Measurements from ENCODE around the gene RUNDC3A.
"Not testable (repeated sequence)": the region's sequence is repeated elsewhere in the genome, so short reads cannot be mapped to it uniquely, and the experiment has no call there.

RUNDC3A gene

GRCh38 chr17:44361292-44362260 lies 53.2 kb downstream of the RUNDC3A start:
- DNase-seq = no peak

DNA sequence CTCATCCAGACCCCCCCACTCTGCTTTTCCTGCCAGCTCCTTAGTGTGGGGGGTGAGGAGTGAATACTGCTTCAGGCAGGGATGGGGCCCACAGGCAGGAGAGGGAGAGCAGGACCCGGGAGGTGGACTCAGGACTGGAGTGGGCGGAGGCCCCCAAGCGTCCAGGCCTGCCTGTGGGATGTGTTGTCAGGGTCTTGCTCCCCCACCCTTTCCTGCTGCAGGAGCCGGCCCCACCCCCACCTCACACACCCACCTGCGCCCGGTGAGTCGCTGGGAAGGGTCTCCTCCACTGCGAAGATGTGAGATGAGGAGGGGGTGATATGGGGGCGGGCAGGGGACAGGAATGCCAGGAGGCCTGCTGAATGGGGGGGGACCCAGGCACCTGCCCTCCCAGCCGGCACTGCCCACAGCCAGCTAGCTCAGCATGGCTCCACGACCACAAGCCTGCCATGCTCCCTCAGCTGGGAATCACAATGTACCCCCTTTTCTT lies 54.1 kb downstream of the RUNDC3A start:
- DNase-seq = no peak

GRCh38 chr17:44362949-44363612 lies 54.7 kb downstream of the RUNDC3A start:
- DNase-seq = no peak

GRCh38 chr17:44363613-44364159 lies 55.3 kb downstream of the RUNDC3A start, which contains the start of gene FAM171A2:
FAM171A2 (minus strand) TSS chr17:44363853; CDS start chr17:44363714, 139 bp downstream.
- DNase-seq = peak; percentile 56

DNA sequence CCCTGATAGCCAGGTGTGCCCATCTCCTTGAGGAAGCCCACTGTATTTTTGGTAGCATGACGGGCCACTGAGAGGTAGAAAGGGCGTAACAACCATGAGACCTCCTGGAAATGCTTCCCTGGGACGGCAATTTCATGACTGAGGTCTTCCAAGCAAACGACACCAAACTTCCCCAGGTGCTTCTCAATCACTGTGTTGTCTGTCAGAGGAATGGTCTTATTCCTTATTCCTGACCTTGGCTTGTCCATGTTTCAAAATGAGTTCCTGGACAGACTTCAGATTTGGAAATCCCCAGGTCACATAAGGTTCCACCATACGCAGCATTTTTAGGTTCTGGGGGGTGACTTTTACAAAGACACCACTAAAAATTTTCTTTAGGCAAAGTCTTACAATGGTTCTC lies 56.6 kb downstream of the RUNDC3A start:
- DNase-seq = not testable (repeated sequence)

DNA sequence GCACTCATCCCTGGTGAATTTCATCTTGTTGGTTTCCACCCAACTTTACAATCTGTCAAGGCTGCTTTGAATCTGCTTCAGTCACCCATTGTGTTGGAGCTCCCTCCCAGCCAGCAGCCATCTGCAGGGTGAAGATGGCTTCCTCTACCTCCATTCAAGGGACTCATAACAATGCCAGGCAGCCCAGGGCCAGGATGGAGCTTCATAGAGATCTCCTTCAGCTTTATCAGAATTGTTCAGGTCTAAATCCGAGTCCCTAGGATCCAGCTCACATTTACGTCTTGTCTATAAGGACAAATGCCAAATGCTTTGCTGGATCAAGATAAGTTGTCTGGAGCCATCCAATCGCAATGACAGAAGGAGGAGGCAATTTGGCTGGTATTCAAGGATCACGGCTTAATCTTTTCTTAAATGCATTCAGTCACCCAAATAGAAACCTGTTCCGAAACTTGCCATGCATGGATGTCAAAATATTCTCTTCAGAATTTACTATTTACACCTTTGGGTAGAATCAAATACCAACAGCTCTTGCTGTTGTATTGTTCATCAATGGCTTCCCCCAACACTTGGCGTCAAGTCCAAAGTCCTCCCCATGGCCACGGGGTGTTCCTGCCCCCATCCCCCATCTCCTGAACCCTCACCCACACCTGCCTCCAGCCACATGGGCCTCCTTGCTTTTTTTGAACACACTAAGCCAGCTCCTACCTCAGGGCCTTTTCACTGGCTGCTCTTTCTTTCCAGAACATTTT lies 59.0 kb downstream of the RUNDC3A start:
- no peak for DNase-seq

Data from effector CD4-positive, alpha-beta T cell (primary cell).